ENCODE data around the gene TMC5. TPM values are rescaled to one million over a fixed set of nuclear protein-coding genes. Genes with fewer than 3 reads are reported as not detected.

TMC5 gene
- total RNA-seq, 4 donors from 2014 or later = 0.19 TPM; not detected in 3

DNA sequence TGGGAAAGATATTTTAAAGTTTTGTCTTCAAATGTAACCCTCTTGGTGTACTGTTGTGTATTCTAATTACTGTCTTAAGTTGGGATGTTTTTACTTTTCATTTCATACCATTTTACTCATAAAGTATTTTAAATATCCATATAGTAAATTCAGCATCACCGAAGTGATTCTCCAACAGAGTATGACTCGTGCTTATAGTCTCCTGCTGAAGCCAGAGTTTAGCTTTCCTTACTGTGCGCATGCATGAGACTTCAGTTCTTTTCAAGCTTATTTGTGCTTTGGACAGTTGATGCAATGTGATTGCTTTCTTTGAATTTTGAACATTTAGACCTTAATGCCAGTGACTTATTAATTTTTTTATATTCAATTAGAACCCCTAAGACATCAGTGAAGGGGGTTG, 130.5 kb downstream of the TMC5 start:
- H3K27me3 ChIP-seq = no peaks in the 10 kb centered on the region
- no peaks in the 10 kb centered on the region for H3K4me1 ChIP-seq
- no peak overlapping the region for H3K4me3 ChIP-seq
- TF ChIP-seq POLR2A (IDR thresholded peaks at IDR 0.05) = no peak
- TF ChIP-seq, protein P1, sequence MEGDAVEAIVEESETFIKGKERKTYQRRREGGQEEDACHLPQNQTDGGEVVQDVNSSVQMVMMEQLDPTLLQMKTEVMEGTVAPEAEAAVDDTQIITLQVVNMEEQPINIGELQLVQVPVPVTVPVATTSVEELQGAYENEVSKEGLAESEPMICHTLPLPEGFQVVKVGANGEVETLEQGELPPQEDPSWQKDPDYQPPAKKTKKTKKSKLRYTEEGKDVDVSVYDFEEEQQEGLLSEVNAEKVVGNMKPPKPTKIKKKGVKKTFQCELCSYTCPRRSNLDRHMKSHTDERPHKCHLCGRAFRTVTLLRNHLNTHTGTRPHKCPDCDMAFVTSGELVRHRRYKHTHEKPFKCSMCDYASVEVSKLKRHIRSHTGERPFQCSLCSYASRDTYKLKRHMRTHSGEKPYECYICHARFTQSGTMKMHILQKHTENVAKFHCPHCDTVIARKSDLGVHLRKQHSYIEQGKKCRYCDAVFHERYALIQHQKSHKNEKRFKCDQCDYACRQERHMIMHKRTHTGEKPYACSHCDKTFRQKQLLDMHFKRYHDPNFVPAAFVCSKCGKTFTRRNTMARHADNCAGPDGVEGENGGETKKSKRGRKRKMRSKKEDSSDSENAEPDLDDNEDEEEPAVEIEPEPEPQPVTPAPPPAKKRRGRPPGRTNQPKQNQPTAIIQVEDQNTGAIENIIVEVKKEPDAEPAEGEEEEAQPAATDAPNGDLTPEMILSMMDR (IDR thresholded peaks at IDR 0.05 in 4 of 5, conservative IDR thresholded peaks at IDR 0.05 in 1 of 5) = no peak
- DNase-seq (no peak), ATAC-seq (no peak)
- in situ Hi-C loops (cut with MboI; ENCODE audit: low sequenced_read_pairs in 4 of 4) (no loop called here), intact Hi-C loops (cut with DNase I; ENCODE audit: low total_unique reads) (no loop called here)
- peaks cover 4 to 37% of the 10 kb centered on the region in 2 donors for H3K36me3 ChIP-seq
- no peaks in the 10 kb centered on the region for H3K9me3 ChIP-seq
- no peak overlapping the region for H3K27ac ChIP-seq

Other genes with a start within 250 kb of the TMC5 start
- under 1 TPM; 0.10 to 0.87 (median 0.18) TPM for gene SYT17, start 249.6 kb upstream of the TMC5 start, total RNA-seq
- gene CLEC19A, start 132.2 kb upstream of the TMC5 start, total RNA-seq = not detected
- gene GDE1, start 104.2 kb downstream of the TMC5 start, total RNA-seq = 10 to 100 TPM; 48.8 to 64.1 (median 53.7) TPM
- gene CCP110, start 106.1 kb downstream of the TMC5 start, total RNA-seq = 1 to 10 TPM; 6.8 to 8.8 (median 7.0) TPM
- 10 to 100 TPM; 16.9 to 29.1 (median 24.8) TPM for gene VPS35L, start 137.8 kb downstream of the TMC5 start, total RNA-seq

Measured in gastrocnemius medialis (tissue), 4 donors.